ENCODE results near the gene TUB.

The TUB gene

GRCh38 chr11:8075119-8075726 lies 5.8 kb upstream of the TUB start:
- Histone ChIP-seq H3K36me3 (ENCODE audit: control insufficient read depth, insufficient read depth, low read length, severe bottlenecking) (no peaks in the 10 kb centered on the region), H3K27me3 (replicated peaks; ENCODE audit: control insufficient read depth, insufficient read depth, low read length) (peaks cover 11% of the 10 kb centered on the region), H3K4me3 (ENCODE audit: low read length) (no peak overlapping the region), H3K9ac (ENCODE audit: low read length) (no peak overlapping the region), H3K4me1 (ENCODE audit: control insufficient read depth, insufficient read depth, low read length) (peaks cover 1% of the 10 kb centered on the region), H3K9me3 (ENCODE audit: control insufficient read depth, low read length) (no peaks in the 10 kb centered on the region)
- no peak for DNase-seq (ENCODE audit: low read depth)

- Histone ChIP-seq H3K36me3 (ENCODE audit: control insufficient read depth, insufficient read depth, low read length, severe bottlenecking) (no peaks in the 10 kb centered on the region), H3K4me3 (ENCODE audit: low read length) (no peak overlapping the region), H3K9me3 (ENCODE audit: control insufficient read depth, low read length) (no peaks in the 10 kb centered on the region), H3K9ac (ENCODE audit: low read length) (no peak overlapping the region), H3K4me1 (ENCODE audit: control insufficient read depth, insufficient read depth, low read length) (peaks cover 29% of the 10 kb centered on the region), H3K27me3 (replicated peaks; ENCODE audit: control insufficient read depth, insufficient read depth, low read length) (no peaks in the 10 kb centered on the region)
- DNase-seq (ENCODE audit: low read depth) = no peak
These were observed 1.8 kb upstream of the TUB start for GRCh38 chr11:8079111-8079675.

GRCh38 chr11:8080069-8080670 lies 841 bp upstream of the TUB start:
- H3K9ac ChIP-seq (ENCODE audit: low read length) = peak overlapping the region; percentile 81
- H3K4me1 ChIP-seq (ENCODE audit: control insufficient read depth, insufficient read depth, low read length) = peaks cover 32% of the 10 kb centered on the region
- H3K4me3 ChIP-seq (ENCODE audit: low read length) = peak overlapping the region; percentile 83
- no peaks in the 10 kb centered on the region for H3K27me3 ChIP-seq (replicated peaks; ENCODE audit: control insufficient read depth, insufficient read depth, low read length)
- no peaks in the 10 kb centered on the region for H3K9me3 ChIP-seq (ENCODE audit: control insufficient read depth, low read length)
- DNase-seq (ENCODE audit: low read depth) = no peak
- no peaks in the 10 kb centered on the region for H3K36me3 ChIP-seq (ENCODE audit: control insufficient read depth, insufficient read depth, low read length, severe bottlenecking)

GRCh38 chr11:8081591-8082250 lies 710 bp downstream of the TUB start:
- peak overlapping the region; percentile 83 for H3K4me3 ChIP-seq (ENCODE audit: low read length)

GRCh38 chr11:8082391-8083087 lies 1.5 kb downstream of the TUB start:
- no peaks in the 10 kb centered on the region for H3K9me3 ChIP-seq (ENCODE audit: control insufficient read depth, low read length)
- DNase-seq (ENCODE audit: low read depth) = peak; percentile 61
- H3K9ac ChIP-seq (ENCODE audit: low read length) = no peak overlapping the region
- peaks cover 32% of the 10 kb centered on the region for H3K4me1 ChIP-seq (ENCODE audit: control insufficient read depth, insufficient read depth, low read length)
- H3K4me3 ChIP-seq (ENCODE audit: low read length) = peak overlapping the region; percentile 83
- no peaks in the 10 kb centered on the region for H3K36me3 ChIP-seq (ENCODE audit: control insufficient read depth, insufficient read depth, low read length, severe bottlenecking)
- H3K27me3 ChIP-seq (replicated peaks; ENCODE audit: control insufficient read depth, insufficient read depth, low read length) = no peaks in the 10 kb centered on the region

More at GRCh38 chr11:8081591-8082250, 710 bp downstream of the TUB start:
- no peaks in the 10 kb centered on the region for H3K36me3 ChIP-seq (ENCODE audit: control insufficient read depth, insufficient read depth, low read length, severe bottlenecking)
- DNase-seq (ENCODE audit: low read depth) = peak; percentile 31
- peak overlapping the region; percentile 54 for H3K9ac ChIP-seq (ENCODE audit: low read length)
- peaks cover 32% of the 10 kb centered on the region for H3K4me1 ChIP-seq (ENCODE audit: control insufficient read depth, insufficient read depth, low read length)
- H3K9me3 ChIP-seq (ENCODE audit: control insufficient read depth, low read length) = no peaks in the 10 kb centered on the region
- no peaks in the 10 kb centered on the region for H3K27me3 ChIP-seq (replicated peaks; ENCODE audit: control insufficient read depth, insufficient read depth, low read length)

- Histone ChIP-seq H3K27me3 (replicated peaks; ENCODE audit: control insufficient read depth, insufficient read depth, low read length) (no peaks in the 10 kb centered on the region), H3K9ac (ENCODE audit: low read length) (no peak overlapping the region), H3K4me3 (ENCODE audit: low read length) (peak overlapping the region; percentile 39), H3K4me1 (ENCODE audit: control insufficient read depth, insufficient read depth, low read length) (peaks cover 32% of the 10 kb centered on the region), H3K36me3 (ENCODE audit: control insufficient read depth, insufficient read depth, low read length, severe bottlenecking) (no peaks in the 10 kb centered on the region), H3K9me3 (ENCODE audit: control insufficient read depth, low read length) (no peaks in the 10 kb centered on the region)
- DNase-seq (ENCODE audit: low read depth) = no peak
These were observed 2.0 kb downstream of the TUB start for GRCh38 chr11:8083088-8083395.

GRCh38 chr11:8083871-8084281 lies 2.9 kb downstream of the TUB start:
- Histone ChIP-seq H3K4me1 (ENCODE audit: control insufficient read depth, insufficient read depth, low read length) (peaks cover 32% of the 10 kb centered on the region), H3K4me3 (ENCODE audit: low read length) (no peak overlapping the region), H3K27me3 (replicated peaks; ENCODE audit: control insufficient read depth, insufficient read depth, low read length) (no peaks in the 10 kb centered on the region), H3K9ac (ENCODE audit: low read length) (no peak overlapping the region), H3K9me3 (ENCODE audit: control insufficient read depth, low read length) (no peaks in the 10 kb centered on the region), H3K36me3 (ENCODE audit: control insufficient read depth, insufficient read depth, low read length, severe bottlenecking) (no peaks in the 10 kb centered on the region)
- no peak for DNase-seq (ENCODE audit: low read depth)

GRCh38 chr11:8084352-8084751 lies 3.3 kb downstream of the TUB start:
- H3K9ac ChIP-seq (ENCODE audit: low read length) = no peak overlapping the region

GRCh38 chr11:8085011-8085645 lies 4.1 kb downstream of the TUB start:
- H3K36me3 ChIP-seq (ENCODE audit: control insufficient read depth, insufficient read depth, low read length, severe bottlenecking) = no peaks in the 10 kb centered on the region
- peaks cover 32% of the 10 kb centered on the region for H3K4me1 ChIP-seq (ENCODE audit: control insufficient read depth, insufficient read depth, low read length)
- no peaks in the 10 kb centered on the region for H3K27me3 ChIP-seq (replicated peaks; ENCODE audit: control insufficient read depth, insufficient read depth, low read length)
- no peaks in the 10 kb centered on the region for H3K9me3 ChIP-seq (ENCODE audit: control insufficient read depth, low read length)
- H3K4me3 ChIP-seq (ENCODE audit: low read length) = no peak overlapping the region
- DNase-seq (ENCODE audit: low read depth) = no peak
- H3K9ac ChIP-seq (ENCODE audit: low read length) = no peak overlapping the region

More at GRCh38 chr11:8084352-8084751, 3.3 kb downstream of the TUB start:
- no peaks in the 10 kb centered on the region for H3K27me3 ChIP-seq (replicated peaks; ENCODE audit: control insufficient read depth, insufficient read depth, low read length)
- no peak overlapping the region for H3K4me3 ChIP-seq (ENCODE audit: low read length)
- no peaks in the 10 kb centered on the region for H3K36me3 ChIP-seq (ENCODE audit: control insufficient read depth, insufficient read depth, low read length, severe bottlenecking)
- no peak for DNase-seq (ENCODE audit: low read depth)
- H3K9me3 ChIP-seq (ENCODE audit: control insufficient read depth, low read length) = no peaks in the 10 kb centered on the region
- peaks cover 32% of the 10 kb centered on the region for H3K4me1 ChIP-seq (ENCODE audit: control insufficient read depth, insufficient read depth, low read length)

- DNase-seq (ENCODE audit: low read depth) = no peak
- H3K36me3 ChIP-seq (ENCODE audit: control insufficient read depth, insufficient read depth, low read length, severe bottlenecking) = peaks cover 3% of the 10 kb centered on the region
- H3K27me3 ChIP-seq (replicated peaks; ENCODE audit: control insufficient read depth, insufficient read depth, low read length) = no peaks in the 10 kb centered on the region
- no peaks in the 10 kb centered on the region for H3K9me3 ChIP-seq (ENCODE audit: control insufficient read depth, low read length)
- H3K9ac ChIP-seq (ENCODE audit: low read length) = no peak overlapping the region
- H3K4me3 ChIP-seq (ENCODE audit: low read length) = no peak overlapping the region
- peaks cover 28% of the 10 kb centered on the region for H3K4me1 ChIP-seq (ENCODE audit: control insufficient read depth, insufficient read depth, low read length)
These were observed 5.0 kb downstream of the TUB start for GRCh38 chr11:8086001-8086479.

All from adipocyte (in vitro differentiated cells).